HG02678 (cell line): ENCODE results near the gene MRPL39.

ENCODE experiments used
- ATAC-seq: cut with Tn5 transposase; IDR thresholded peaks from one replicate; pipeline ENCODE4 v1.9.1; 2021; ENCODE audit warnings: mild to moderate bottlenecking, moderate library complexity; ENCODE audit not compliant: unreplicated experiment

Gene MRPL39

DNA sequence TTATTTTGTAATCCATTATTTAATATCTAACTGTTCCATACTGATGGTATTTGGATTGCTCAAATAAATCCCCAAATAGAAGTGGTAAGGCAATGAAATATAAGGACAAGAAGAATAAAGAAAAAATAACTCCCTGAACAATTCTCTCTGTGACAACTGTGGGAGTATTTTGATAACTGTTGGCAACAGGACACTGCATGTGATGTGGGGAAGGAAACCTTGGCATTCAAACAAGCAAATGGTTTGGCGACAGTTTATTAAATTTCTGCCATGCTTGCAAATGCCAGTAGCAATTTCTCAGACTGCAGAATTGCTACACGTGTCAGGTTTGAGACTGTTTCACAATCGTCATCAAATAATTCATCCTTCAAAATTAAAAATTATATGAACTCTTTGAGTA, 8.6 kb upstream of the MRPL39 start:
- ATAC-seq, result no peak

DNA sequence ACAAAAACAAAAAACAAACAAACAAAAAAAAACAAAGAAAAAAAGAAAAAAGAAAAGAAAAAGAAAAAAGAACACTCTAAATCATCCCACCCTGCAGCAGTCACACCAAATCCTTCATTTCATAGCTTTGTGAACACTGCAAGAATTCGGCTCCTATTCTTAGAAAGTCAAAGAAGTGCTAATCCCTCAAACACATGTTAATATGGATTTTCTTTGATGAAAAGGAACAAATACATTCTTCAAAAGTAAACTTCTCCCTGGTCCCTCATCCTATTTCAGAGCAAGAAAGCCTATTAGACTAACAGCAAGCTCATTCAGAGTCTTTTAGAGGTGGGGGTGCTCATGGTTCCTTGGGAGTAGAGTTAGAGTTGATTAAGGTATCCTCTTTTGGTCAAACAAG, 7.2 kb upstream of the MRPL39 start:
- ATAC-seq, result no peak

DNA sequence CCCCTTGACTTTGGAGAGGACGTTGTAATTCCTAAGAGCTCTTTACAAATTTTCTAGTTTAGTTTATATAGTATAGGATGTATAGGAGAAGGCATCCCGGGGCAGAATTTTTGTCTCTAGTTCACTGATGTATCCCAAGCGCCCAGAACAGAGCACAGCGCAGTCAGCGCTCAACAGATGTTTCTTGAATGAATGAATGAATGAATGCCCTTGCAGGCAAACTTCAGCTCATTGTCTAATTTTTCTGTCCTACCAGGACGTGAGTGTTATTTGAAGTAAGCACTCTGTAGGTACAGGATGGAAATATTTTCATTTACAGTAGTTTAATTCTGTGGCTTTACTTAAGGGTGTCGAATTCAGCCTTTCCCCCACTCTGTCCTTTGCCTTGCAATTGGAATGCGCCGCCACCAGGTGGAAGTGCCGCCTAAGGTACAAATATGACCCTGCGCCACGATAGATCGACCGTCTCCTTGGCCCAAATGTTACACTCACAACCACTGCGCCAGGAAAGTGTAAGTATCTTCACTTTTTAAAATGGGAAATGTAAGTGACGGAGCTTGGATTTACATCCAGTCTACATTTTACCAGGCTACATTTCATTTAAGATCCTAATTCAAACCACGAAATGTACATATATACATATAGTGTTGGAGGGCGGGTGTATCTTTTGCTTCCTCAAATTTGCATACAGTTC, 910 bp upstream of the MRPL39 start:
- peak; percentile 77 for ATAC-seq

DNA sequence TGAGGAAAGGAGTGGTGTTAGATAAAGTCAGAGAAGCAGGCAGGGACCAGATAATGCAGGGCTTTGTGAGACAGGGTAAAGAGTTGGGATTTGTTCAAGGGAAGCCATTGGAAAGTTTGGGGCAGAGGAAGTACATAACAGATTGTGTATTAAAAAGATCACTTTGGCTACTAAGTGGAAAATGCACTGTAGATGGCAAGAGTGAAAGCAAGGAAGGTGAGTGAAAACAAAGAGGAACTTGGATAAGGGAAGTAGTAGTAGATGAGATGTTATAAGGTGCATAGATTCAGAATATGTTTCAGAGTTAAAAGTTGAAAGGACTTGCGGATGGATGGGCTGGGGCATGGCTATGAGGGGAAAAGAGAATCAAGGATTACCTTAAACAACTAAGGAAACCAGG, 17.4 kb downstream of the MRPL39 start:
- no peak for ATAC-seq

DNA sequence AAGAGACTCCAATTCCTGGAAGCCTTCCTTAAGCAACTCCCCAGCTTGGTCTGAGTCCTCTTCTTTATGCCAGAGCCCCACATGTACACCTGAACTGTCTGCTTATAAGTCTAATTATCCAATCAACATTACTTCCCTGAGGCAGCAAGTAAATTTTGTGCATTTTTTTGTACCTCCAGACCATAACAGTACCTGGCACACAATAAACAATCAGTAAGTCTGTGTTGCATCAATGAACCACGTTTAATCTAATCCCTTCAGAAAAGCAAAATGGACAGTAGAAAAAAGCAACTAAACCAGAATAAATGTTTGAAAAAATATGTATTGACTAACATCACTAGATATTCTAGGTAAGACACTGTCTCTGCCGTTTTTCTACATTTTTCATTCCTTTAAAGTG, 20.5 kb downstream of the MRPL39 start:
- no peak for ATAC-seq

DNA sequence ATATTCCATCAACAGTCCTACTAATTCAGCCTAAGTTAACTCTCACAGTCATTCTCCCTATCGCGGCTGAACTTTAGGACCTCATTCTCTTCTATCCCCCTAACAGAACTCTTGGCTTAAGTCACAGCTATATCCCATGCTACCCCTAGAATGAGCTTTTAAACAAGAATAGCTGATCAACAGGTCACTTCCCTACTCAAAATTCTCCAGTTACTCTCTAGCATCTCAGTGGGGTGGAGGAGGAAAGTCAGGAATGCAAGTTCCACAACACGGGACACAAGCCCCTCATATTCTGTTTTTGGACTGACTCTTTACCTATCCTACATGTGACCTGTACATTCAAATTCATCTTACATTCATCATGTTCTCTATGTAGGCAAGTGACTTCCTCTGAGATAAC, 21.0 kb downstream of the MRPL39 start:
- no peak for ATAC-seq

DNA sequence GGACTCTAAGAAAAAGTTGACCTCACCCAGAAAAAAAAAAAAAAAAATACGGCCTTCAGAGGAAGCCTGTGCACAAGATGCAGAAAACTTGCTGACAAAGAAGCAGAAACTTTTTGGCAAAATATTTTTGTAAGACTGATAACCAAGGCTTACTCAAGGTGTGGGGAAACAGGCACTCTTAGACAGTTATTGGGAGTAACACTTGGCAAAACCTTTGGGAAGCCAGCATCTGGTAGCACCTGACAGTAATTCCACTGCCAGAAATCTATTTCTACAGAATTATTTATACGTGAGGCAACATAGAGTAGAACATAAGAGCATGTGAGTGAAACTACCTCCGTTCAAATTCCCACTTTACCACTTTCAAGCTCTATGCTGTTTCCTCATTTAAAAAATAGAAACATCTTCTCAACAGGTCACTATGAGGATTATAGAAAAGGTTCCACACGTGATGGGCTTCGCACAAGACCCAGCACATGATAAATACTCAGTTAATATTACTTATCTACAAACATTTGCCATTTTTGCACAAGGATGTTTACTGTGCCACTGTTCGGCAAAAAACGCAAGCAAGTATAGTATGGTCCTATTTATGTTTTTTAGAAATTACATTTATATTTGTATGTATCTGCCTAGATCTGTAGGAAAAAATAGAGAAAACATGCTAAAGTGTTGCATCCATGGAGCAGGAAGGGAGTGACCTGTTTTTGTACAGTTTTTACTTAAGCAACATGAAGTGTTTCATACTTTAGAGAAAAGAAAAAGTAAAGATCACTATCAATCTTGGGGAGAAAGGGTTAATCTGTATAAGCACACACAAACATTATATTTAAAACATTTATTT, 22.2 kb downstream of the MRPL39 start:
- ATAC-seq, result no peak

DNA sequence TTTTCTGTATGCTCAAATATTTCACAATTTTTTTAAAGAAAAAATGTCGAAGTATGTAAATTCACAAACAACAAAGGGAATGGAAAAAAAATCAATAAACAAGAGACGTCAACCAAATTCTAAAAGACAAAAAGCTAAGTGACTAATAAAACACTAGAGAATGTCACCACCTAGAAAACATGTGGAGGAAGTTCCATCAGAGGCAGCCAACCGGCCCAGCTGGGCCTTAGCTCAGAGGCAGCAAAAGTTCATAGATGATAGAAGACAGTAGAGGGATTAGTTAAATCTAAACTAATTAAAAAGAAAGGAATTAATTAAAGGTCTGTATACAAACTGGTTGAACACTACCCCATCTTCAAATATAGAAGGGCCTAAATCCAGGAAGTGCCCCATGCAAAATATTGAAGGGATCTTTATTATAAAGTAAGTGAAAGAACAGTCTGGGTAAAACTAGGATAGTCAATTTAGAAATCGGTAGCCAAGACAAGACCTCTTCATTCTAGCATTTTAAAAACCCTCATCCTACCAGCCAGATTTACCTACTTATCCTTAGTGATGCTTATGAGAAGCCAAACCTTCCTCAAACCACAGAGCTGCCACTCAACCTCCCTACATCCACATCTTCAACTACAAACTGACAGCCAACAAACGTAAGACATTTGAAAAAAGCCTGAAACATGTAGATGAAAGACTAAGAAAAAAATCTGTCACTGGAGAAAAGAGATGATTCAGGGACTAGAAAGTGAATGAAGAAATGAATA, 23.7 kb downstream of the MRPL39 start:
- no peak for ATAC-seq

DNA sequence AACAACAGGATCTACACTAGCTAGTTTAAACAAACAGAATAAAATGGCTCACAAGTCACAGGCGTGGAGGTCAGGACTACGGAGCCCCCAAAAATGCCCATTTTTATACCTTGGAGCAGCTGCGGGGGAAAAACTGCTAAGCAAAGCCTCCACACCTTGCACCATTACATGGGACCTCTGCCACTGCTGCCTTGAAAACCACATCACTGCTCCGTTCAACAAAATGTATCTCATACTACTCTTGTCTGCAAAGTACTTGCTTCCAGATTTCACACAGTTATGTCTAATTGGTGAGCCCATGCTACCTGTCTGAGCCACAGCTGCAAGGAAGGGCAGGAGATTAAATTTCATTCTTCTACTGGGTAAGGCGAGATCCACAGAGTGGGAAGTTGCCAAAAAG, 24.4 kb downstream of the MRPL39 start:
- ATAC-seq, result no peak

DNA sequence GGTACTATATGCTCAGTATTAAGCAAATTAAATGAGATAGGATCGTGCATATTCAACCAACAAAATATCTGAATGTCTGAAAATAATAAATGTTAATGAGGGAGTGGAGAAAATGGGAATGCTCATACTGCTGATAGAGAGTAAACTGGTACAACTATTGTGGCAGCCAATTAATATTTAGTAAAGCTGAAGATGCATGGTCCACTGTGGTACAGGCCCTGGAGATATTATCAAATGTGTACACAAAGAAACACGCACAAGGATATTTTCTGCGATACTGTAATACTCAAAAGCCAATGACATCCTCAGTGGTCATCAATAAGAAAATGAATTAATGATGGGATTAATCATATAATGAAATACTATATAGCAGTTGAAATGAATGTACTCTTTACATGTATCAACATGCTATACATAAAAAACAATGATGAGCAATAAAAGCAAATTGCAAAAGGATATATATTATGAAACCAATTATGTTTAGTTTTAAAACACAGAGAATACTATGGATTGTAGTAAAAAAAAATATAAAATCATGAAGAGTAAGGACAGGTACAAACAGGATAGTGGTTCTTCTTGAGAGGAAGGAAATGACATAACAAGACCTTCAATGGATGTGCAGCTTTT, 25.0 kb downstream of the MRPL39 start:
- ATAC-seq, result no peak

DNA sequence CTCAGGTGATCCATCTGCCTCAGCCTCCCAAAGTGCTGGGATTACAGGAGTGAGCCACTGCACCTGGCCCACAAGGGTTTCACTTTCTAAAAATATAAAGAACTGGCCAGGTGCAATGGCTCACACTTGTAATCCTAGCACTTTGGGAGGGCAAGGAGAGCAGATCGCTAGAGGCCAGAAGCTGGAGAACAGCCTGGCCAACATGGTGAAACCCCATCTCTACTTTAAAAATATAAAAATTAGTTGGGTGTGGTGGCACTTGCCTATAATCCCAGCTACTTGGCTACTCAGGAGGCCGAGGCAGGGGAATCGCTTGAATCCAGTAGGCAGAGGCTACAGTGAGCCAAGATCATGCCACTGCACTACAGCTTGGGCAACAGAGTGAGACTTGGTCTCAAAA, 25.7 kb downstream of the MRPL39 start:
- no peak for ATAC-seq

DNA sequence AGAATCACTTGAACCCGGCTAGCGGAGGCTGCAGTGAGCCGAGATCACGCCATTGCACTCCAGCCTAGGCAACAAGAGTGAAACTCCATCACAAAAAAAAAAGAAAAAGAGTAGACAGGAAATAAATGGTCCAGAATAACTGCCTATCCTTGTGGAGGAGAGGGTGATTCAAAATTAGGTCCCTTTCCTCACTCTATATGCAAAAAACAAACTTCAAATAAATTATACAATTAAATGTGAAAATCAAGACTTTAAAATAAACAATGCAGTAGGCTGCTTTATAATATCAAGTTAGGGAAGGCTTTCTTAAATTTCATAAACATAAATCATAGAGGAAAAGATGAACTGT, 26.4 kb downstream of the MRPL39 start:
- ATAC-seq, result no peak

DNA sequence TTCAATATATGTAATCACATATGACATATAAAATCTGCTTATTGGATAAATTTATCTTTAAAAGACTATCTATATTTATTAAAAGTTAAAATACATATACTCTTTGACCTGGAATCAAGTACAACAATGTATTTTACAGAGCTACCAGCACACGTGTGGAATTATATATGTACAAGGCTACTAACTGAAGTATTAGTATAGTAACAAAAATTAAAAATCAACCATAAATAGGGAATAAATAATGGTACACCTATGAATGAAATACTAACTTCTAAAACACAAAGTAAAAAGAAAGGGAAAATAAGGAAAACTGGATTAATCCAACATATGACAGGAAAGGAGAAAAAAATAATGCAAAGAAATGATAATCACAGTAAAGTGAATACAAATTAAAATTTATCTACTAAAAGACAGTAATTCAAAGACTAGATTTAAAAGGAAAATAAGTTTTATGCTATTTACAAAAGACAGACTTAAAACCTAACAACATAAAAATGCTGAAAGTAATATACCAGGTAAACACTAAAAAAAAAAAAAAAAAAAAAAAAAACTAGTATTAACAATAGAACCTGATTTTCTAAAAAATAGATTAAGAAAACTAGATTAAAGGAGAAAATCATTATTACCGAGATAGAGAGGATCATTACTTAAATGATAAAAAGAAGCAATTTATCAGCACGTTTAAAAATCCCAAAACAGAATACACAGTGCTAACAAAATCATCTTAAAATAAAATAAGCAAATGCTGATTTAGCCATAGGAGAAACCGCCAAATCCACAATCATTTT, 27.9 kb downstream of the MRPL39 start:
- no peak for ATAC-seq

DNA sequence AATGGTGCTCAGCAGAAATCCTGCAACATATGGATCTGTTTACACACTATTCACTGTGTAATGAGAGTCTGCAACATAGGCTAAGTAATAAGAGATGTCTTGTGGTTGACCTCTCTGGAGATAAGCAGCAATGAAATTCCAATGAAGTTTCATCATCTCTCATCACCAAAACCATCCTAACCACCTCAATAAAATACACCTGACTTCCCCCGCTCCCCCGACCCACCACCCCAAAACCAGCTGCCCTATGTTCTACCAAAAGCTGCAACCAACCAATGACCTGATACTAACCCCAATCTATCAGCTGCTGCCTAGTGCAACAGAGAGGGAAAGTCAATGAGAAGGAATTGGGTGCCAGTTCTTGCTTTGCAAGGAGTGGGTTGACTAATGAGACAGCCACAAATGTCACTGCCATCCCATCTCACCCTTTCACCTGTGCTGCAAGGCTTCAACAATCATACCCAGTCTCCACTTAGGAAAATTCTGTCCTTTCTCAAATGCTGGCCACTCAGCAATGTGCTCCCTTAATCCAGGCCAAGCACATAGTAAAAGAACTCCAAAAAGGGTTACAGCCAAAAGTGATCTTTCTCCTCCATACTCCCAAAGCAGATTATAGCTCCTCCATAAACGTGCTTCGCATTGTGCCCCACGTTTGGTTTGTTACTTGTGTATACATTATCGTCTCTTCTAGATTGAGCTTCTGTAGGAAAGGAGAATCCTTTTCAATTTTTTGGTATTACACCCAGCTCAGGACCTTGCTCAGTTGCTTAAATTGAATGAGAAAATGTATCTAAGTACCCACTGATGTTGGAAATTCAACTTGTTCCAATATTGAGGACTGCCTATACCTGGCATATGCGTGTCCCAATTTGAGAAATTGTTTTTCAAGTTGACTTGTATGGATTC, 29.0 kb downstream of the MRPL39 start:
- ATAC-seq, result peak; percentile 26

DNA sequence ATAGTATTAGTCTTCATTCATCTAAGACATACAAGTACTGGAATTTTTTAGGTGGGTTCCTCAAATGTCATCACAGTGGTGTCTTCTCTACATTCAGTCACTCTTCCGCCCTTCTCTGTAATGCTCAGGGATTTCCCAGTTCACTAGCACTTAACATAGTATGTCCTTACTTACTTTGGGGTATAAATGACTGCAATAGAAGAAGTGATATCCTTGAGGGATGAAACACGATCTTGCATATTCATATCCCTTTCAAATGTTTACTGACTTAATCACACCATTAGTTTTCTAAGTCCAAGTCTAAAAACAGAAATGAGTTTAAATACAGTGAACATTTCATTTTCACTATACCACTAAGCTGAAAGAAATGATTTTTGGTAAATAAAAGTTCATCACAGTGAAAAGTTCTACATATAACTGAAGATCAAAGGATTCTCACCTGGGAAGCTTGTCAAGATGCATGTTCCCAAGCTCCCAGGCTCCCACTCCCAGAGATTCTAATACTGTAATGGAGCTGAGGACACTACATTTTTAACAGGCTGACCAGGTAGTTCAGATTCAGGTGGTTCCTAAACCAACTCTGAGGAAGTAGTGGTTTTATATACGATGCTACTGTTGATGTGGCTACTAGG, 29.7 kb downstream of the MRPL39 start:
- ATAC-seq, result no peak

DNA sequence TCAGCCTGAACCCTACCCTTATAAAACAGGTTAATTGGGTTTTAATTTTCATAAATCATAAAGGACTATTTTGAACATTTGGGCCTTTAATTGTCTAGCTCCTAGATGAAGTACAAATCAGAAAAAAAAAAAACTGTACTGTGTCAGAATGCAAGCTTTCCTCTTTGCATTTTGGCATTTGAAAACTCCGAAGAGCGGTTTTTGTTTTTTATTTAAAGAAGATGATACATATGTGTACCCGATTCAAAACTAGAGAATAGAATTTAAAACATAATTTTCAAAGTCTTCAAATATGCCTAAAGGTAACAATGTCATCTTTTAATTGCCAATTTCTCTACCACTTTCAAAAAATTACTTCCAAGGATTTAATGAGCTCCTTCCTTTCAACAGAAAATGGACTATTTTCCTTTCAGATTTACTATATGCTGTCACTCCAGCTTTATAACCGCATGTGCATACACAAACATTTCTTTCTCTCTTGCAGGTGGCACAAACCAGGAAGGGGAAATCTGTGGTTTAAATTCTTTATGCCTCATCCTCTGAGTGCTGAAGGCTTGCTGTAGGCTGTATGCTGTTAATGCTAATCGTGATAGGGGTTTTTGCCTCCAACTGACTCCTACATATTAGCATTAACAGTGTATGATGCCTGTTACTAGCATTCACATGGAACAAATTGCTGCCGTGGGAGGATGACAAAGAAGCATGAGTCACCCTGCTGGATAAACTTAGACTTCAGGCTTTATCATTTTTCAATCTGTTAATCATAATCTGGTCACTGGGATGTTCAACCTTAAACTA, 33.7 kb downstream of the MRPL39 start:
- peak; percentile 25 for ATAC-seq

DNA sequence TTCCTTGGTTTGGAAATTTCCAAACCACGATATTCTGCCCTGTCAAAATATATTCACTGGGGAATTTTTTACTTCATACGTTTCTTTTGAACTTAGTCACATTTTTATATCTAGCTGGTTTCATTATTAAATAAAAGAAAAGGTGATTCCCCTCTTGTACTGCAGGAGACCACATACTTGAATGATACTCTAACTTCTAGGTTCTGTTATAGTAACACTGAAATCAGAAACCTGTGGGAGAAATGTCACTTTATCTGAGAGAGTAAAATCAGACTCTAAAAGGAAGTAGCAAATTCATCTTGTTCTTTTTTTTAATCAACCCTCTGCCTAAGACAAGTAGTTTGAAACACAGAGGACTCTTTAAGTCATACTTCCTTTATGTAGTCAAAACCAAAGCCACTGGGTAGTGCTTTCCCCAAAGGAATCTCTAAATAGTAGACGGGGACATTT, 34.4 kb downstream of the MRPL39 start:
- peak; percentile 31 for ATAC-seq

DNA sequence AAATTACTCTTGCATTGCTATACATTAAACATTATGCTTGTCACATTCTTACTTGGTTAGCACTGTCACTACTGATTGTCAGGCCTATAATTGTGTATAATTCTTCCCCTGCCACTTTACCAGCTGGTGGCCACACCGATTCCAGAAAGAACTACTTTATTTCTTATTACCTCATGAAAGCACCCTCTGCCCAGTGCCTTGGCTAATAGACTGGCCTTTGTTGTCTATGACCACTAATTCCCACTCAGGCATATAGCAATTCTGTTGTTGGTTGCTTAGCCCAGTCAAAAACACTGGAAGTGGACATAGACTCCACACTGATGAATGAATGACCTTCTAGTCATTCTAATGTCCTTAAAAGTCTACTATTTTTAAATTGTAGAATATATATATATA, 35.6 kb downstream of the MRPL39 start:
- ATAC-seq, result no peak
